OCI-LY1 (cell line): Measurements from ENCODE around the gene ADIRF.
"Not testable (repeated sequence)": the region's sequence is repeated elsewhere in the genome, so short reads cannot be mapped to it uniquely, and the experiment has no call there.

Experiments used
- H2AFZ ChIP-seq: fragments of 200-600 bp; sonication (generic), shearing (Covaris generic); 2 replicates; pipeline ENCODE4 v1.6.0; 2014; ENCODE audit warnings: antibody characterized with exemption, mild to moderate bottlenecking, low read length
- H3F3A ChIP-seq: fragments of 200-600 bp; sonication (generic), shearing (Covaris generic); 2 replicates; pipeline ENCODE4 v1.6.0; 2014; ENCODE audit warnings: mild to moderate bottlenecking, antibody characterized with exemption, low read length, moderate library complexity; ENCODE audit not compliant: insufficient read depth
- H3K27ac ChIP-seq: fragments of 200-600 bp; sonication (generic); 2 replicates; pipeline ENCODE4 v1.5.1; 2014; ENCODE audit warnings: low read length, mixed run types, mild to moderate bottlenecking, low read depth; ENCODE audit not compliant: poor library complexity, severe bottlenecking
- H3K27me3 ChIP-seq: fragments of 200-600 bp; sonication (generic); 2 replicates; pipeline ENCODE4 v1.6.0; 2014; ENCODE audit warnings: antibody characterized with exemption, mild to moderate bottlenecking, low read length, moderate library complexity; ENCODE audit not compliant: insufficient read depth
- H3K36me3 ChIP-seq: fragments of 200-600 bp; sonication (generic); 2 replicates; pipeline ENCODE4 v1.6.1; 2014; ENCODE audit warnings: mild to moderate bottlenecking, antibody characterized with exemption, low read length, moderate library complexity, mixed read lengths; ENCODE audit not compliant: insufficient read depth
- H3K4me1 ChIP-seq: fragments of 200-600 bp; sonication (generic); 2 replicates; pipeline ENCODE4 v1.5.1; 2014; ENCODE audit warnings: mild to moderate bottlenecking, low read length, moderate library complexity; ENCODE audit not compliant: insufficient read depth, severe bottlenecking
- H3K4me2 ChIP-seq: fragments of 200-600 bp; sonication (generic), shearing (Covaris generic); 2 replicates; pipeline ENCODE4 v1.6.1; 2014; ENCODE audit warnings: low read length
- H3K4me3 ChIP-seq: fragments of 200-600 bp; sonication (generic); 2 replicates; pipeline ENCODE4 v1.5.1; 2014; ENCODE audit warnings: low read length, low read depth, mild to moderate bottlenecking, mixed read lengths; ENCODE audit not compliant: poor library complexity, severe bottlenecking
- H3K79me2 ChIP-seq: fragments of 200-600 bp; shearing (Covaris generic); 2 replicates; pipeline ENCODE4 v1.6.1; 2016; ENCODE audit warnings: mixed run types, low read length, mixed read lengths; ENCODE audit not compliant: insufficient read depth
- H3K9ac ChIP-seq: fragments of 200-600 bp; sonication (generic), shearing (Covaris generic); 2 replicates; pipeline ENCODE4 v1.6.1; 2014; ENCODE audit warnings: mild to moderate bottlenecking, low read length, mixed read lengths
- H3K9me2 ChIP-seq: fragments of 200-600 bp; sonication (generic), shearing (Covaris generic); 2 replicates; pipeline ENCODE4 v1.6.1; 2014; ENCODE audit warnings: low read depth, mild to moderate bottlenecking, low read length, mixed read lengths
- H3K9me3 ChIP-seq: fragments of 200-600 bp; shearing (Covaris generic); 2 replicates; pipeline ENCODE4 v1.6.1; 2014; ENCODE audit warnings: low read length, mixed read lengths
- H4K20me1 ChIP-seq: fragments of 200-600 bp; sonication (generic), shearing (Covaris generic); 2 replicates; pipeline ENCODE4 v1.6.0; 2016; ENCODE audit warnings: mild to moderate bottlenecking, low read length; ENCODE audit not compliant: insufficient read depth

The ADIRF gene

GRCh38 chr10:87018127-87018526 lies 49.8 kb downstream of the ADIRF start:
- H3K9ac ChIP-seq, H3K4me1 ChIP-seq, H3K9me2 ChIP-seq, H4K20me1 ChIP-seq, H3K79me2 ChIP-seq, H3K4me2 ChIP-seq, H3K9me3 ChIP-seq, H3K27ac ChIP-seq, H3K4me3 ChIP-seq, H3F3A ChIP-seq, H2AFZ ChIP-seq, H3K36me3 ChIP-seq, H3K27me3 ChIP-seq: not testable (repeated sequence)

- not testable (repeated sequence) for H3F3A ChIP-seq, H3K4me1 ChIP-seq, H3K36me3 ChIP-seq, H3K4me3 ChIP-seq, H3K9me3 ChIP-seq, H3K9ac ChIP-seq, H3K9me2 ChIP-seq, H3K27ac ChIP-seq, H2AFZ ChIP-seq, H3K79me2 ChIP-seq, H4K20me1 ChIP-seq, H3K27me3 ChIP-seq, H3K4me2 ChIP-seq
These were observed 50.8 kb downstream of the ADIRF start for GRCh38 chr10:87019066-87019465.

GRCh38 chr10:87019504-87019903 lies 51.2 kb downstream of the ADIRF start:
- not testable (repeated sequence) for H3K27me3 ChIP-seq, H3K36me3 ChIP-seq, H3K9me2 ChIP-seq, H2AFZ ChIP-seq, H3K79me2 ChIP-seq, H3K9ac ChIP-seq, H3K4me1 ChIP-seq, H3K4me3 ChIP-seq, H3K4me2 ChIP-seq, H3K9me3 ChIP-seq, H4K20me1 ChIP-seq, H3F3A ChIP-seq, H3K27ac ChIP-seq

- not testable (repeated sequence) for H3K9me3 ChIP-seq, H3K4me3 ChIP-seq, H2AFZ ChIP-seq, H3K79me2 ChIP-seq, H3K9ac ChIP-seq, H4K20me1 ChIP-seq, H3K4me1 ChIP-seq, H3K36me3 ChIP-seq, H3F3A ChIP-seq, H3K4me2 ChIP-seq, H3K27ac ChIP-seq, H3K27me3 ChIP-seq, H3K9me2 ChIP-seq
These were observed 51.8 kb downstream of the ADIRF start, which contains the start of gene FAM25A for GRCh38 chr10:87020056-87020455. Gene FAM25A, plus strand, starts transcription at chr10:87020294. Its CDS starts 31 bp downstream, at chr10:87020325.
